B cell (primary cell): ENCODE measurements around the gene VWA8. TPM values are rescaled to one million over a fixed set of nuclear protein-coding genes. Genes with fewer than 3 reads are reported as not detected.
A peak's percentile ranks its signal among the peaks of the same experiment; 100 is the strongest.
"Not testable (repeated sequence)": the region's sequence is repeated elsewhere in the genome, so short reads cannot be mapped to it uniquely, and the experiment has no call there.

Source experiments
- ATAC-seq: fragments of 200-7000 bp; cut with Tn5 transposase; one replicate; pipeline ENCODE4 v1.10.0; 2021; ENCODE audit warnings: low read depth, mild to moderate bottlenecking, moderate number of reproducible peaks, moderate library complexity
- CTCF ChIA-PET: fragments of 350-600 bp; sonication (Branson Sonifier 250); formaldehyde crosslinking; loops from one replicate; lab custom pipeline; 2021; ENCODE audit warnings: antibody characterized with exemption, inconsistent platforms; lab: Charles Lee
- POLR2A ChIA-PET: fragments of 350-600 bp; sonication (Branson Sonifier 250); formaldehyde crosslinking; loops from one replicate; lab custom pipeline; 2021; ENCODE audit warnings: antibody characterized with exemption; lab: Charles Lee
- DNase-seq: peaks from one replicate; pipeline ENCODE4 v3.0.0; 2013
- H2AFZ ChIP-seq: 2 replicates; pipeline ENCODE4 v1.6.1; 2012; ENCODE audit warnings: mild to moderate bottlenecking, low read depth, low read length; ENCODE audit not compliant: insufficient read depth, poor library complexity, severe bottlenecking
- H3K27ac ChIP-seq, 2 donors: 1 replicate in 1 of 2; 2 replicates in 1 of 2; pipeline ENCODE4 v1.5.1; 2012 to 2013; ENCODE audit warnings: low read length in 2 of 2, mild to moderate bottlenecking in 2 of 2, moderate library complexity in 1 of 2
- H3K27me3 ChIP-seq, 4 experiments: fragments of 200-600 bp in 1 of 4; sonication (generic) in 1 of 4; replicated peaks in 1 of 4; 1 replicate in 2 of 4; 2 replicates in 2 of 4; pipeline versions ENCODE4 v1.6.1 to v1.7.0; 2013 to 2016; ENCODE audit warnings: low read length in 3 of 4, mild to moderate bottlenecking in 2 of 4, mixed read lengths in 1 of 4, moderate library complexity in 1 of 4; ENCODE audit not compliant: insufficient read depth in 4 of 4, control insufficient read depth in 3 of 4; ENCODE audit errors: control extremely low read depth in 1 of 4
- H3K36me3 ChIP-seq, 2 experiments: replicated peaks in 1 of 2; 1 replicate in 1 of 2; 2 replicates in 1 of 2; pipeline versions ENCODE4 v1.6.1 to v1.7.1; 2013; ENCODE audit warnings: low read length in 1 of 2; ENCODE audit not compliant: insufficient read depth in 2 of 2, control insufficient read depth in 1 of 2; ENCODE audit errors: control extremely low read depth in 1 of 2, extremely low read depth in 1 of 2
- H3K4me1 ChIP-seq, 2 donors: fragments of 200-600 bp in 1 of 2; sonication (generic) in 1 of 2; 1 replicate in 1 of 2; 2 replicates in 1 of 2; pipeline versions ENCODE4 v1.5.1 to v1.6.1; 2013 to 2017; ENCODE audit warnings: low read length in 2 of 2; ENCODE audit not compliant: control insufficient read depth in 2 of 2, insufficient read depth in 2 of 2
- H3K4me2 ChIP-seq: replicated peaks from 2 replicates; pipeline ENCODE3; 2012; ENCODE audit warnings: mild to moderate bottlenecking, low read depth, low read length; ENCODE audit not compliant: poor library complexity, severe bottlenecking
- H3K4me3 ChIP-seq, 5 experiments: fragments of 200-600 bp in 1 of 5; sonication (generic) in 1 of 5; 1 replicate in 3 of 5; 2 replicates in 2 of 5; pipeline versions ENCODE4 v1.5.1 to v1.7.0; 2011 to 2016; ENCODE audit warnings: low read length in 4 of 5, mild to moderate bottlenecking in 4 of 5, low read depth in 2 of 5, control low read depth in 1 of 5, moderate library complexity in 1 of 5; ENCODE audit not compliant: insufficient read depth in 1 of 5; ENCODE audit errors: control extremely low read depth in 1 of 5, extremely low read depth in 1 of 5
- H3K79me2 ChIP-seq: fragments of 200-600 bp; sonication (generic); one replicate; pipeline ENCODE4 v1.6.0; 2016; ENCODE audit warnings: low read length; ENCODE audit not compliant: control insufficient read depth, insufficient read depth
- H3K9ac ChIP-seq: fragments of 200-600 bp; sonication (generic); 2 replicates; pipeline ENCODE4 v1.6.1; 2017; ENCODE audit warnings: mild to moderate bottlenecking, low read length, moderate library complexity
- H3K9me3 ChIP-seq, 3 donors: one replicate each; pipeline versions ENCODE4 v1.6.1 to v1.7.1; 2013; ENCODE audit warnings: low read length in 2 of 3; ENCODE audit not compliant: control insufficient read depth in 2 of 3, insufficient read depth in 1 of 3; ENCODE audit errors: control extremely low read depth in 1 of 3
- H4K20me1 ChIP-seq: 2 replicates; pipeline ENCODE4 v1.6.0; 2012; ENCODE audit warnings: mild to moderate bottlenecking, low read length; ENCODE audit not compliant: insufficient read depth, control insufficient read depth, poor library complexity, severe bottlenecking
- H3K27ac Mint-ChIP-seq: one replicate; pipeline ENCODE4 v1.8.0; 2021; ENCODE audit warnings: mixed read lengths
- H3K27me3 Mint-ChIP-seq: one replicate; pipeline ENCODE4 v1.8.0; 2021; ENCODE audit warnings: mixed read lengths
- H3K4me1 Mint-ChIP-seq: one replicate; pipeline ENCODE4 v1.8.0; 2021; ENCODE audit warnings: mixed read lengths
- H3K4me3 Mint-ChIP-seq: one replicate; pipeline ENCODE4 v1.8.0; 2021; ENCODE audit warnings: mixed read lengths
- H3K9me3 Mint-ChIP-seq: one replicate; pipeline ENCODE4 v1.8.0; 2022; ENCODE audit warnings: mixed read lengths; ENCODE audit not compliant: insufficient read depth
- EZH2 ChIP-seq: IDR thresholded peaks from 2 replicates; pipeline ENCODE4 v1.6.1; 2012; ENCODE audit warnings: borderline replicate concordance, low read depth, mild to moderate bottlenecking, moderate library complexity, low read length; ENCODE audit not compliant: insufficient read depth, poor library complexity, severe bottlenecking
- WGBS: methylation state at CpG from one replicate; pipeline ENCODE4 v1.1.5; 2013; ENCODE audit warnings: missing lambda C conversion rate; ENCODE audit not compliant: insufficient coverage; 5-methylcytosine and 5-hydroxymethylcytosine counted together
- intact Hi-C: fragments of 100-400 bp; cut with micrococcal nuclease; formaldehyde crosslinking; loops from one replicate; pipeline ENCODE4 v1.10.0; 2022
- polyA plus RNA-seq: library from polyadenylated mRNA; depleted of rRNA; stranded (reverse); fragments of >200 nt; gene quantifications from 2 replicates; pipeline ENCODE4 v1.2.3, GENCODE V29; 2012
- total RNA-seq, 2 donors: library from RNA; stranded (reverse); fragments of 120-200 nt in 1 of 2; gene quantifications; 1 replicate in 1 of 2; 2 replicates in 1 of 2; pipeline versions ENCODE4 v1.2.3 to v1.2.4, GENCODE V29; 2013 to 2022
- TF ChIP-seq, protein P1 (sequence below): fragments of 200-600 bp; IDR thresholded peaks from one replicate; pipeline ENCODE4 v1.8.0; 2022; ENCODE audit warnings: antibody characterized with exemption, mild to moderate bottlenecking

VWA8 gene
- total and polyA plus RNA-seq, 2 donors (not counting 1 experiment from before 2014, with no cell fraction given): 6.0 to 19.7 TPM

- ChIA-PET CTCF (no interaction called here), POLR2A (no interaction called here)
- Histone ChIP-seq H2AFZ (no peak overlapping the region), H3K79me2 (no peaks in the 10 kb centered on the region), H3K9me3 (no peaks in the 10 kb centered on the region), H3K36me3 (peaks cover 5 to 10% of the 10 kb centered on the region in 2 experiments), H3K4me2 (peak overlapping the region; percentile 14), H3K9ac (no peak overlapping the region), H3K4me1 (peaks cover 13 to 18% of the 10 kb centered on the region in 2 donors), H3K4me3 (no peak overlapping the region), H4K20me1 (no peaks in the 10 kb centered on the region), H3K27ac (no peak overlapping the region), H3K27me3 (no peaks in the 10 kb centered on the region)
- TF ChIP-seq, protein P1, sequence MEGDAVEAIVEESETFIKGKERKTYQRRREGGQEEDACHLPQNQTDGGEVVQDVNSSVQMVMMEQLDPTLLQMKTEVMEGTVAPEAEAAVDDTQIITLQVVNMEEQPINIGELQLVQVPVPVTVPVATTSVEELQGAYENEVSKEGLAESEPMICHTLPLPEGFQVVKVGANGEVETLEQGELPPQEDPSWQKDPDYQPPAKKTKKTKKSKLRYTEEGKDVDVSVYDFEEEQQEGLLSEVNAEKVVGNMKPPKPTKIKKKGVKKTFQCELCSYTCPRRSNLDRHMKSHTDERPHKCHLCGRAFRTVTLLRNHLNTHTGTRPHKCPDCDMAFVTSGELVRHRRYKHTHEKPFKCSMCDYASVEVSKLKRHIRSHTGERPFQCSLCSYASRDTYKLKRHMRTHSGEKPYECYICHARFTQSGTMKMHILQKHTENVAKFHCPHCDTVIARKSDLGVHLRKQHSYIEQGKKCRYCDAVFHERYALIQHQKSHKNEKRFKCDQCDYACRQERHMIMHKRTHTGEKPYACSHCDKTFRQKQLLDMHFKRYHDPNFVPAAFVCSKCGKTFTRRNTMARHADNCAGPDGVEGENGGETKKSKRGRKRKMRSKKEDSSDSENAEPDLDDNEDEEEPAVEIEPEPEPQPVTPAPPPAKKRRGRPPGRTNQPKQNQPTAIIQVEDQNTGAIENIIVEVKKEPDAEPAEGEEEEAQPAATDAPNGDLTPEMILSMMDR: no peak
- TF ChIP-seq EZH2: no peak
- Mint-ChIP-seq H3K9me3 (no peaks in the 10 kb centered on the region), H3K27me3 (no peaks in the 10 kb centered on the region), H3K4me1 (peaks cover 35% of the 10 kb centered on the region), H3K4me3 (peak overlapping the region; percentile 23), H3K27ac (no peak overlapping the region)
- 0% methylated on average over 1 of the region's 3 CpGs for WGBS
- no peak for ATAC-seq
- peak; percentile 4 for DNase-seq
- intact Hi-C loops: no loop called here
Measured at GRCh38 chr13:41811588-41812021, 149.3 kb downstream of the VWA8 start.

DNA sequence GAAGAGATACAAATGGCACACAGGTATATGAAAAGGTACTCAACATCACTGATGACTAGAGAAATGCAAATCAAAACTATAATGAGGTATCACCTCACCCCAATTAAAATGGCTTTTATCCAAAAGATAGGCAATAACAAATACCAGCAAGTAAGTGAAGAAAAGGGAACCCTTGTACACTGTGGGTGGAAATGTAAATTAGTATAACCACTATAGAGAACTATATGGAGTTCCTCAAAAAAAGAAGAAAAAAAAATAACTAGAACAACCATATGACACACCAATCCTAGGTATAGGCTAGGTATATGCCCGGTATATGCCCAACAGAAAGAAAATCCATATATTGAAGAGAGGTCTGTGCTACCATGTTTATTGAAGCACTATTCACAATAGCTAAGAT, 150.9 kb downstream of the VWA8 start:
- H3K9ac ChIP-seq: no peak overlapping the region
- no peaks in the 10 kb centered on the region for H3K27me3 Mint-ChIP-seq
- H3K27ac Mint-ChIP-seq: no peak overlapping the region
- peaks cover 5 to 10% of the 10 kb centered on the region in 2 experiments for H3K36me3 ChIP-seq
- no peaks in the 10 kb centered on the region for H3K9me3 Mint-ChIP-seq
- DNase-seq: peak; percentile 17
- H3K4me3 ChIP-seq: no peak overlapping the region
- intact Hi-C loops: no loop called here
- H4K20me1 ChIP-seq: no peaks in the 10 kb centered on the region
- ATAC-seq: no peak
- no peaks in the 10 kb centered on the region for H3K9me3 ChIP-seq
- peaks cover 13 to 18% of the 10 kb centered on the region in 2 donors for H3K4me1 ChIP-seq
- ChIA-PET POLR2A (no interaction called here), CTCF (interaction anchor here (0.7 kb wide), 1 partner anchor 64 kb away, joined by 3 read pairs; no protein-coding TSS in a partner anchor)
- no peak overlapping the region for H3K4me2 ChIP-seq
- no peak overlapping the region for H3K27ac ChIP-seq
- no CpG with 5 or more reads among the region's 1 CpG for WGBS
- H3K4me1 Mint-ChIP-seq: peaks cover 35% of the 10 kb centered on the region
- no peaks in the 10 kb centered on the region for H3K27me3 ChIP-seq
- no peak overlapping the region for H3K4me3 Mint-ChIP-seq
- TF ChIP-seq, protein P1: no peak
- TF ChIP-seq EZH2: no peak
- no peak overlapping the region for H2AFZ ChIP-seq
- no peaks in the 10 kb centered on the region for H3K79me2 ChIP-seq

DNA sequence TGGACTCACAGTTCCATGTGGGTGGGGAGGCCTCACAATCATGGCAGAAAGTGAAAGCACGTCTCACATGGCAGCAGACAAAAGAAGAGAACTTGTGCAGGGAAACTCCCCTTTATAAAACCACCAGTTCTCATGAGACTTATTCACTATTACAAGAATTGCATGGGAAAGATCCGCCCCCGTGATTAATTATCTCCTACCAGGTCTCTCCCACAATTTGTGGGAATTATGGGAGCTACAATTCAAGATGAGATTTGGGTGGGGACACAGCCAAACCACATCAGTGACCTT, 157.5 kb downstream of the VWA8 start:
- POLR2A ChIA-PET: not testable (repeated sequence)

More for the DNA sequence above, 157.5 kb downstream of the VWA8 start:
- H3K79me2 ChIP-seq, H3K27ac Mint-ChIP-seq, H3K9ac ChIP-seq, H3K4me1 Mint-ChIP-seq, ATAC-seq, CTCF ChIA-PET, H3K9me3 Mint-ChIP-seq, H3K27me3 Mint-ChIP-seq, DNase-seq, H3K27me3 ChIP-seq, H3K4me2 ChIP-seq, H4K20me1 ChIP-seq, H3K27ac ChIP-seq, H3K4me3 ChIP-seq, H3K4me1 ChIP-seq, H3K9me3 ChIP-seq, intact Hi-C loops, H2AFZ ChIP-seq, H3K4me3 Mint-ChIP-seq: not testable (repeated sequence)
- no CpG with 5 or more reads among the region's 3 CpGs for WGBS
- H3K36me3 ChIP-seq: peaks cover 7 to 24% of the 10 kb centered on the region in 2 experiments
